Body of pancreas (tissue), 4 donors: Measurements from ENCODE around the gene WNK2.
"Not testable (repeated sequence)": the region's sequence is repeated elsewhere in the genome, so short reads cannot be mapped to it uniquely, and the experiment has no call there.

Experiments used
- POLR2A ChIP-seq, 3 donors: fragments of 450-650 bp; IDR thresholded peaks; one replicate each; pipeline ENCODE4 v1.6.1; 2016; ENCODE audit warnings: antibody characterized with exemption in 3 of 3, mild to moderate bottlenecking in 2 of 3
- TF ChIP-seq, protein P1 (sequence below), 7 experiments: fragments of 450-650 bp in 4 of 7; fragments of 200-600 bp in 3 of 7; sonication (generic) in 3 of 7; IDR thresholded peaks; one replicate each; pipeline ENCODE4 v1.5.1; 2016 to 2019; ENCODE audit warnings: antibody characterized with exemption in 7 of 7

- TF ChIP-seq POLR2A (IDR thresholded peaks at IDR 0.05), result not testable (repeated sequence)
- TF ChIP-seq, protein P1, sequence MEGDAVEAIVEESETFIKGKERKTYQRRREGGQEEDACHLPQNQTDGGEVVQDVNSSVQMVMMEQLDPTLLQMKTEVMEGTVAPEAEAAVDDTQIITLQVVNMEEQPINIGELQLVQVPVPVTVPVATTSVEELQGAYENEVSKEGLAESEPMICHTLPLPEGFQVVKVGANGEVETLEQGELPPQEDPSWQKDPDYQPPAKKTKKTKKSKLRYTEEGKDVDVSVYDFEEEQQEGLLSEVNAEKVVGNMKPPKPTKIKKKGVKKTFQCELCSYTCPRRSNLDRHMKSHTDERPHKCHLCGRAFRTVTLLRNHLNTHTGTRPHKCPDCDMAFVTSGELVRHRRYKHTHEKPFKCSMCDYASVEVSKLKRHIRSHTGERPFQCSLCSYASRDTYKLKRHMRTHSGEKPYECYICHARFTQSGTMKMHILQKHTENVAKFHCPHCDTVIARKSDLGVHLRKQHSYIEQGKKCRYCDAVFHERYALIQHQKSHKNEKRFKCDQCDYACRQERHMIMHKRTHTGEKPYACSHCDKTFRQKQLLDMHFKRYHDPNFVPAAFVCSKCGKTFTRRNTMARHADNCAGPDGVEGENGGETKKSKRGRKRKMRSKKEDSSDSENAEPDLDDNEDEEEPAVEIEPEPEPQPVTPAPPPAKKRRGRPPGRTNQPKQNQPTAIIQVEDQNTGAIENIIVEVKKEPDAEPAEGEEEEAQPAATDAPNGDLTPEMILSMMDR (IDR thresholded peaks at IDR 0.05), result not testable (repeated sequence)
These were observed 158.5 kb downstream of the WNK2 start for GRCh38 chr9:93342428-93342827.
